OCI-LY1 (cell line): ENCODE data around the gene RFESD.
"Not testable (repeated sequence)": the region's sequence is repeated elsewhere in the genome, so short reads cannot be mapped to it uniquely, and the experiment has no call there.

ENCODE experiments used
- H2AFZ ChIP-seq: fragments of 200-600 bp; sonication (generic), shearing (Covaris generic); 2 replicates; pipeline ENCODE4 v1.6.0; 2014; ENCODE audit warnings: antibody characterized with exemption, mild to moderate bottlenecking, low read length
- H3F3A ChIP-seq: fragments of 200-600 bp; sonication (generic), shearing (Covaris generic); 2 replicates; pipeline ENCODE4 v1.6.0; 2014; ENCODE audit warnings: mild to moderate bottlenecking, antibody characterized with exemption, low read length, moderate library complexity; ENCODE audit not compliant: insufficient read depth
- H3K27ac ChIP-seq: fragments of 200-600 bp; sonication (generic); 2 replicates; pipeline ENCODE4 v1.5.1; 2014; ENCODE audit warnings: low read length, mixed run types, mild to moderate bottlenecking, low read depth; ENCODE audit not compliant: poor library complexity, severe bottlenecking
- H3K27me3 ChIP-seq: fragments of 200-600 bp; sonication (generic); 2 replicates; pipeline ENCODE4 v1.6.0; 2014; ENCODE audit warnings: antibody characterized with exemption, mild to moderate bottlenecking, low read length, moderate library complexity; ENCODE audit not compliant: insufficient read depth
- H3K36me3 ChIP-seq: fragments of 200-600 bp; sonication (generic); 2 replicates; pipeline ENCODE4 v1.6.1; 2014; ENCODE audit warnings: mild to moderate bottlenecking, antibody characterized with exemption, low read length, moderate library complexity, mixed read lengths; ENCODE audit not compliant: insufficient read depth
- H3K4me1 ChIP-seq: fragments of 200-600 bp; sonication (generic); 2 replicates; pipeline ENCODE4 v1.5.1; 2014; ENCODE audit warnings: mild to moderate bottlenecking, low read length, moderate library complexity; ENCODE audit not compliant: insufficient read depth, severe bottlenecking
- H3K4me2 ChIP-seq: fragments of 200-600 bp; sonication (generic), shearing (Covaris generic); 2 replicates; pipeline ENCODE4 v1.6.1; 2014; ENCODE audit warnings: low read length
- H3K4me3 ChIP-seq: fragments of 200-600 bp; sonication (generic); 2 replicates; pipeline ENCODE4 v1.5.1; 2014; ENCODE audit warnings: low read length, low read depth, mild to moderate bottlenecking, mixed read lengths; ENCODE audit not compliant: poor library complexity, severe bottlenecking
- H3K79me2 ChIP-seq: fragments of 200-600 bp; shearing (Covaris generic); 2 replicates; pipeline ENCODE4 v1.6.1; 2016; ENCODE audit warnings: mixed run types, low read length, mixed read lengths; ENCODE audit not compliant: insufficient read depth
- H3K9ac ChIP-seq: fragments of 200-600 bp; sonication (generic), shearing (Covaris generic); 2 replicates; pipeline ENCODE4 v1.6.1; 2014; ENCODE audit warnings: mild to moderate bottlenecking, low read length, mixed read lengths
- H3K9me2 ChIP-seq: fragments of 200-600 bp; sonication (generic), shearing (Covaris generic); 2 replicates; pipeline ENCODE4 v1.6.1; 2014; ENCODE audit warnings: low read depth, mild to moderate bottlenecking, low read length, mixed read lengths
- H3K9me3 ChIP-seq: fragments of 200-600 bp; shearing (Covaris generic); 2 replicates; pipeline ENCODE4 v1.6.1; 2014; ENCODE audit warnings: low read length, mixed read lengths
- H4K20me1 ChIP-seq: fragments of 200-600 bp; sonication (generic), shearing (Covaris generic); 2 replicates; pipeline ENCODE4 v1.6.0; 2016; ENCODE audit warnings: mild to moderate bottlenecking, low read length; ENCODE audit not compliant: insufficient read depth
- CTCF ChIP-seq: fragments of 200-600 bp; sonication (generic), shearing (Covaris generic); IDR thresholded peaks from 2 replicates; pipeline ENCODE4 v1.5.1; 2017; ENCODE audit warnings: mild to moderate bottlenecking, antibody characterized with exemption, low read length, moderate library complexity, mixed read lengths
- EZH2 ChIP-seq: fragments of 200-600 bp; sonication (generic), shearing (Covaris generic); IDR thresholded peaks from 2 replicates; pipeline ENCODE4 v1.8.0; 2017; ENCODE audit warnings: borderline replicate concordance, mixed run types, mild to moderate bottlenecking, antibody characterized with exemption, low read length, moderate library complexity, mixed read lengths

RFESD gene

GRCh38 chr5:95704150-95704549 lies 57.6 kb downstream of the RFESD start:
- Histone ChIP-seq H3K4me3 (no peak overlapping the region), H3K9me2 (no peaks in the 10 kb centered on the region), H3K79me2 (no peaks in the 10 kb centered on the region), H3K4me1 (no peaks in the 10 kb centered on the region), H3F3A (no peaks in the 10 kb centered on the region), H2AFZ (no peak overlapping the region), H3K27ac (no peak overlapping the region), H3K36me3 (no peaks in the 10 kb centered on the region), H3K9me3 (no peaks in the 10 kb centered on the region), H3K27me3 (no peaks in the 10 kb centered on the region), H4K20me1 (no peaks in the 10 kb centered on the region), H3K9ac (no peak overlapping the region), H3K4me2 (no peak overlapping the region)
- TF ChIP-seq EZH2 (no peak), CTCF (no peak)

GRCh38 chr5:95706196-95706595 lies 59.6 kb downstream of the RFESD start:
- not testable (repeated sequence) for H2AFZ ChIP-seq, H3K9me3 ChIP-seq, H4K20me1 ChIP-seq, H3K27me3 ChIP-seq, H3K4me3 ChIP-seq, H3K36me3 ChIP-seq, H3K9me2 ChIP-seq, H3K4me1 ChIP-seq, H3F3A ChIP-seq, H3K79me2 ChIP-seq, H3K27ac ChIP-seq, H3K9ac ChIP-seq, H3K4me2 ChIP-seq

- Histone ChIP-seq H3K9me3 (no peaks in the 10 kb centered on the region), H3K4me1 (no peaks in the 10 kb centered on the region), H3K9ac (no peak overlapping the region), H3K27ac (no peak overlapping the region), H2AFZ (no peak overlapping the region), H3K79me2 (no peaks in the 10 kb centered on the region), H3K4me3 (no peak overlapping the region), H3K27me3 (no peaks in the 10 kb centered on the region), H3K4me2 (no peak overlapping the region), H3K9me2 (no peaks in the 10 kb centered on the region), H3F3A (no peaks in the 10 kb centered on the region), H3K36me3 (no peaks in the 10 kb centered on the region), H4K20me1 (no peaks in the 10 kb centered on the region)
- TF ChIP-seq EZH2 (no peak), CTCF (no peak)
Observed at GRCh38 chr5:95707055-95707454, 60.5 kb downstream of the RFESD start.
